SU-DHL-6 (cell line): Measurements from ENCODE around the gene UNC5A.

Source experiments
- H2AFZ ChIP-seq: fragments of 200-600 bp; sonication (generic); 2 replicates; pipeline ENCODE4 v1.6.1; 2014; ENCODE audit warnings: low read depth, mild to moderate bottlenecking, moderate library complexity, mixed read lengths, antibody characterized with exemption, low read length; ENCODE audit not compliant: severe bottlenecking
- H3F3A ChIP-seq: fragments of 200-600 bp; shearing (Covaris generic); 2 replicates; pipeline ENCODE4 v1.6.0; 2016; ENCODE audit warnings: antibody characterized with exemption, mild to moderate bottlenecking; ENCODE audit not compliant: insufficient read depth
- H3K27ac ChIP-seq: fragments of 200-600 bp; sonication (generic); 2 replicates; pipeline ENCODE4 v1.5.1; 2016; ENCODE audit warnings: low read depth, mild to moderate bottlenecking, low read length, moderate library complexity, mixed read lengths
- H3K27me3 ChIP-seq: fragments of 200-600 bp; sonication (generic), shearing (Covaris generic); 2 replicates; pipeline ENCODE4 v1.6.0; 2014; ENCODE audit warnings: mild to moderate bottlenecking, low read length
- H3K36me3 ChIP-seq: fragments of 200-600 bp; sonication (generic); 2 replicates; pipeline ENCODE4 v1.6.1; 2014; ENCODE audit warnings: mild to moderate bottlenecking, low read length, mixed read lengths
- H3K4me2 ChIP-seq: fragments of 300-600, 200-600 bp; shearing (Covaris generic), sonication (generic); 2 replicates; pipeline ENCODE4 v1.6.0; 2014; ENCODE audit warnings: low read length, low read depth, mild to moderate bottlenecking; ENCODE audit not compliant: poor library complexity, severe bottlenecking
- H3K4me3 ChIP-seq: fragments of 200-600 bp; sonication (generic); 2 replicates; pipeline ENCODE4 v1.5.1; 2014; ENCODE audit warnings: antibody characterized with exemption, low read length, mild to moderate bottlenecking, mixed read lengths; ENCODE audit not compliant: insufficient read depth, poor library complexity, severe bottlenecking
- H3K79me2 ChIP-seq: fragments of 200-600 bp; sonication (generic); 2 replicates; pipeline ENCODE4 v1.6.1; 2014; ENCODE audit warnings: mild to moderate bottlenecking, low read length, moderate library complexity; ENCODE audit not compliant: insufficient read depth
- H3K9ac ChIP-seq: fragments of 200-600 bp; sonication (generic); 2 replicates; pipeline ENCODE4 v1.7.0; 2014; ENCODE audit warnings: mild to moderate bottlenecking, low read length
- H3K9me2 ChIP-seq: fragments of 200-600 bp; sonication (generic); replicated peaks from 2 replicates; pipeline ENCODE4 v1.6.1; 2014; ENCODE audit warnings: low read length; ENCODE audit not compliant: insufficient read depth
- H3K9me3 ChIP-seq: fragments of 200-600 bp; sonication (generic); 2 replicates; pipeline ENCODE4 v1.6.1; 2014; ENCODE audit warnings: low read length, mixed read lengths; ENCODE audit not compliant: insufficient read depth
- H4K20me1 ChIP-seq: fragments of 200-600 bp; sonication (generic); 2 replicates; pipeline ENCODE4 v1.6.1; 2014; ENCODE audit warnings: low read depth, mild to moderate bottlenecking, antibody characterized with exemption, low read length, moderate library complexity, mixed read lengths
- EZH2phosphoT487 ChIP-seq: fragments of 200-600 bp; sonication (generic), shearing (Covaris generic); conservative IDR thresholded peaks from 2 replicates; pipeline ENCODE4 v1.6.1; 2018; ENCODE audit warnings: mild to moderate bottlenecking, antibody characterized with exemption, low read length, moderate library complexity, mixed read lengths
- TF ChIP-seq, protein P1 (sequence below): fragments of 200-600 bp; sonication (generic); IDR thresholded peaks from one replicate; pipeline ENCODE4 v1.5.1; 2017; ENCODE audit warnings: antibody characterized with exemption, mild to moderate bottlenecking, low read length, moderate library complexity; ENCODE audit not compliant: insufficient read depth, poor library complexity, severe bottlenecking

Gene UNC5A

DNA sequence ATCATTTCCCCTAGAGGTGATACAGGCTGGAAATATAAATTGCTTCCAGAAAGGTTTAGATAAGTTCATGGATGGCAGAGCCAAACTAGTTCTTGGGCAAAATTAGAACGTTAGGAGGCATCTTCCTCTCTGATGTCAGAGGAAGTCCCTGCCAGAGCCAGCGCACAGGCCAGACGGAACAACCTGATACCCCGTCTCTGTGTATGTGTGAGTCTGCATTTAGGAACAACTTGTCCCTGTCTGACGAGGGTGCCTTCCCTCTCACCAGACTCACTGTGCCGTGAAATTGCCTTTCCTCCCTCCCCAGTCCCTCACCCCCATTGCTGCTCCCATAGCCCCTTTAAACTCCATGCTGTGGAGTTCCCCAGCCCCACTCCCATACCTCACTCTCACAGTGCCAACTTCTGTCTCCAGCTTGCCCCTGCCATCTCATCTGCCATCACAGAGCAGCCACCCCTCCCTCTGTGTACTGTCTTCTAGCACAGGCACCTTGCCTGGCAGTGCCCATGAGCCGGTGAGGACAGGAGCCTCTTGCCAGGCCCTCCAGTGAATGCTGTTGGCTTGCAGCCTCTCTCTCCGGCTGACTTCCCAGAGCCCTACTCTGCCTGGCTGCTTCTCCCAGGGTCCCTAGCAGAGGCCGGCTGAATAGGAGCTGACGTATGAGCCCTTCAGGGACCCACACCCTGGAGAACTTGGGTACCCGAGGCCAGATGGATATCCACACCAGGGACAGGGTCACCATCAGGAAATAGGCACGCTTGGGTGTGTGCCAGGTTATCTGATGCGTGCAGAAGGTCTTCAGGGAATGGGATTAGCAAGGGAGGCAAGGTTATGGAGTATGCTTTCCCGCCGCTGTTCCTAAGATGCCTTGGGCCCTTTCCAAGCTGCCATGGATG is 26.7 kb downstream of the UNC5A start:
- Histone ChIP-seq H4K20me1 (no peaks in the 10 kb centered on the region), H3K79me2 (no peaks in the 10 kb centered on the region), H2AFZ (no peak overlapping the region), H3K27ac (no peak overlapping the region), H3K9me3 (no peaks in the 10 kb centered on the region), H3K27me3 (no peaks in the 10 kb centered on the region), H3K4me3 (no peak overlapping the region), H3F3A (no peaks in the 10 kb centered on the region), H3K9ac (no peak overlapping the region), H3K36me3 (no peaks in the 10 kb centered on the region), H3K9me2 (no peaks in the 10 kb centered on the region), H3K4me2 (no peak overlapping the region)
- TF ChIP-seq EZH2phosphoT487: no peak

DNA sequence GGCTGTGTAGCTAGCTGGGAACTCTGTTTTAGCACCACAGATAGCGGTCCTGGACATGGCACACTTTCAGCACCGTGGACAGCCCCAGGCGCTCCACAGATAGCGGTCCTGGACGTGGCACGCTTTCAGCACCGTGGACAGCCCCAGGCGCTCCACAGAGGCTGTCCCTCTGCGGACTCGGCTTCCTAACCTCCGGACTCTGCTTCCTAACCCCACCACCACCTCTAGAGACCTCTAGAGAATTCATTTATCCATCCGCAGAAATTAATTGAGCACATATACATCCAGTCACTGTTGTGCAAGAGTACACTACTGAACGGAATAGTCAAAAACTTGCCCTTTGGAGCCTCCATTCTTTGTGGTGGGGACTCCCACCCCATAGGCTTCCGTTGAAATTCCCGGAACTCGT is 27.4 kb downstream of the UNC5A start:
- Histone ChIP-seq H3K36me3 (no peaks in the 10 kb centered on the region), H3K9me2 (no peaks in the 10 kb centered on the region), H3K9me3 (no peaks in the 10 kb centered on the region), H4K20me1 (no peaks in the 10 kb centered on the region), H2AFZ (no peak overlapping the region), H3K27me3 (no peaks in the 10 kb centered on the region), H3K27ac (no peak overlapping the region), H3K79me2 (no peaks in the 10 kb centered on the region), H3K9ac (no peak overlapping the region), H3F3A (no peaks in the 10 kb centered on the region), H3K4me3 (no peak overlapping the region), H3K4me2 (no peak overlapping the region)
- no peak for TF ChIP-seq EZH2phosphoT487
- TF ChIP-seq, protein P1, sequence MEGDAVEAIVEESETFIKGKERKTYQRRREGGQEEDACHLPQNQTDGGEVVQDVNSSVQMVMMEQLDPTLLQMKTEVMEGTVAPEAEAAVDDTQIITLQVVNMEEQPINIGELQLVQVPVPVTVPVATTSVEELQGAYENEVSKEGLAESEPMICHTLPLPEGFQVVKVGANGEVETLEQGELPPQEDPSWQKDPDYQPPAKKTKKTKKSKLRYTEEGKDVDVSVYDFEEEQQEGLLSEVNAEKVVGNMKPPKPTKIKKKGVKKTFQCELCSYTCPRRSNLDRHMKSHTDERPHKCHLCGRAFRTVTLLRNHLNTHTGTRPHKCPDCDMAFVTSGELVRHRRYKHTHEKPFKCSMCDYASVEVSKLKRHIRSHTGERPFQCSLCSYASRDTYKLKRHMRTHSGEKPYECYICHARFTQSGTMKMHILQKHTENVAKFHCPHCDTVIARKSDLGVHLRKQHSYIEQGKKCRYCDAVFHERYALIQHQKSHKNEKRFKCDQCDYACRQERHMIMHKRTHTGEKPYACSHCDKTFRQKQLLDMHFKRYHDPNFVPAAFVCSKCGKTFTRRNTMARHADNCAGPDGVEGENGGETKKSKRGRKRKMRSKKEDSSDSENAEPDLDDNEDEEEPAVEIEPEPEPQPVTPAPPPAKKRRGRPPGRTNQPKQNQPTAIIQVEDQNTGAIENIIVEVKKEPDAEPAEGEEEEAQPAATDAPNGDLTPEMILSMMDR: no peak

DNA sequence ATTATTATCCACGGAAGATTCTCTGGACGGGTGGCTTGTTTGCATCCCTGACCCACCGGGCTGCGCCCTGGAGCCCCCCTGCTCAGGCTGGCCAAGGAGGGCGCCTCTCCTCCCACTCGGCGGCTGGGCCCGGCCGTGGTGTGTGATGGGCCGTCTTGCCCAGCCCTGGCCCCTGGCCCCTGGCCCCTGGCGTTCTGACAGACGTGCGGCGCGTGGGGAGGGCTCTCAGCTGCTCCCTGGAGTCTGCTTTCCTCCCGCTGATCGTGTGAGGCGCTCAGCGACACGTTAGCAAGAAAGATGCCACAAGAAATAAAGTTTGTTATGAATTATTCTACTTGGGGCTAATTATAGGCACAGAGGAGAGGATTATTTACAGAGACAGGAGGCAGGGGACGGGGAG is 33.3 kb downstream of the UNC5A start:
- H3K9ac ChIP-seq: no peak overlapping the region
- H3K4me2 ChIP-seq: no peak overlapping the region
- no peaks in the 10 kb centered on the region for H3K27me3 ChIP-seq
- TF ChIP-seq, protein P1: no peak
- no peak for TF ChIP-seq EZH2phosphoT487
- H3K27ac ChIP-seq: no peak overlapping the region
- H3K9me2 ChIP-seq: no peaks in the 10 kb centered on the region
- no peaks in the 10 kb centered on the region for H4K20me1 ChIP-seq
- H3K36me3 ChIP-seq: no peaks in the 10 kb centered on the region
- no peak overlapping the region for H3K4me3 ChIP-seq
- no peaks in the 10 kb centered on the region for H3K79me2 ChIP-seq
- H3K9me3 ChIP-seq: no peaks in the 10 kb centered on the region
- H3F3A ChIP-seq: no peaks in the 10 kb centered on the region
- H2AFZ ChIP-seq: no peak overlapping the region

DNA sequence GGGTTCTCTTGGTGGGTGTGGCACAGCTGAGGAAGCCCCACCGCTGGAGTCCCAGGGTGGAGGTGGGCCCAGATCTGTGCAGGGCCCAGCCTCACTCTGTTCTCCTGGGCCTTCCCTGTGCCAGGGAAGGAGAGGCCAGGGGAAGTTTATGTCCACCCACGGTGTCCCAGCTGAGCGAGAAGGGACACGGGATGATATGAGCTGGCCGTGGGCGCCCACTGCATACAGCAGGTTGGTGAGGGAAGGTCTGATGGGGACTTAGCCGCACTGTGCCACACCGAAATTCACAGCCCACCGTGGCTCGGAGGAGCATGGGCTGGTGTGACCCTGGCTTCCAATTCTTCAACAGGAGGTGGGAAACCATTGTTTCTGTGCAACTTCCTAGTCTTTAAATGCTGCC is 33.9 kb downstream of the UNC5A start:
- no peaks in the 10 kb centered on the region for H3K27me3 ChIP-seq
- no peak overlapping the region for H3K9ac ChIP-seq
- no peaks in the 10 kb centered on the region for H3K9me3 ChIP-seq
- no peak overlapping the region for H3K4me3 ChIP-seq
- H3K36me3 ChIP-seq: no peaks in the 10 kb centered on the region
- H4K20me1 ChIP-seq: no peaks in the 10 kb centered on the region
- no peaks in the 10 kb centered on the region for H3K9me2 ChIP-seq
- H3K4me2 ChIP-seq: no peak overlapping the region
- TF ChIP-seq, protein P1: no peak
- no peak for TF ChIP-seq EZH2phosphoT487
- no peaks in the 10 kb centered on the region for H3K79me2 ChIP-seq
- H3K27ac ChIP-seq: no peak overlapping the region
- H3F3A ChIP-seq: no peaks in the 10 kb centered on the region
- no peak overlapping the region for H2AFZ ChIP-seq
